ENCODE data around the gene MAEA.

The MAEA gene

GRCh38 chr4:1362046-1362445, 72.4 kb downstream of the MAEA start:
- H3K27ac ChIP-seq (ENCODE audit: low read depth, low read length), result no peak overlapping the region
- H3K79me2 ChIP-seq (ENCODE audit: control insufficient read depth, low read length), result no peaks in the 10 kb centered on the region
- no peaks in the 10 kb centered on the region for H3K4me1 ChIP-seq (ENCODE audit: control insufficient read depth, low read length)
- H3K4me2 ChIP-seq (ENCODE audit: low read length), result no peak overlapping the region
- no peaks in the 10 kb centered on the region for H4K20me1 ChIP-seq (ENCODE audit: control insufficient read depth, insufficient read depth, low read depth, low read length)
- H3K27me3 ChIP-seq (ENCODE audit: control insufficient read depth, low read length), result no peaks in the 10 kb centered on the region
- no peaks in the 10 kb centered on the region for H3K9me3 ChIP-seq (ENCODE audit: control insufficient read depth, insufficient read depth, low read length)
- no peak overlapping the region for H3K4me3 ChIP-seq (ENCODE audit: low read length)
- no peaks in the 10 kb centered on the region for H3F3A ChIP-seq (ENCODE audit: control insufficient read depth, insufficient read depth)
- no peaks in the 10 kb centered on the region for H3K36me3 ChIP-seq (ENCODE audit: control insufficient read depth, low read length)
- no peaks in the 10 kb centered on the region for H3K9me2 ChIP-seq (replicated peaks; ENCODE audit: control insufficient read depth, low read length)
- TF ChIP-seq EZH2phosphoT487 (IDR thresholded peaks at IDR 0.05; ENCODE audit: borderline replicate concordance, low read length) (no peak), CTCF (IDR thresholded peaks at IDR 0.05; ENCODE audit: low read depth, low read length, poor library complexity, severe bottlenecking) (no peak)

- H4K20me1 ChIP-seq (ENCODE audit: control insufficient read depth, insufficient read depth, low read depth, low read length), result no peaks in the 10 kb centered on the region
- H3K36me3 ChIP-seq (ENCODE audit: control insufficient read depth, low read length), result no peaks in the 10 kb centered on the region
- no peaks in the 10 kb centered on the region for H3K27me3 ChIP-seq (ENCODE audit: control insufficient read depth, low read length)
- no peaks in the 10 kb centered on the region for H3K9me3 ChIP-seq (ENCODE audit: control insufficient read depth, insufficient read depth, low read length)
- H3K4me1 ChIP-seq (ENCODE audit: control insufficient read depth, low read length), result no peaks in the 10 kb centered on the region
- TF ChIP-seq CTCF (IDR thresholded peaks at IDR 0.05; ENCODE audit: low read depth, low read length, poor library complexity, severe bottlenecking), result no peak
- no peak for TF ChIP-seq EZH2phosphoT487 (IDR thresholded peaks at IDR 0.05; ENCODE audit: borderline replicate concordance, low read length)
- no peak overlapping the region for H3K4me2 ChIP-seq (ENCODE audit: low read length)
- H3K4me3 ChIP-seq (ENCODE audit: low read length), result no peak overlapping the region
- H3K27ac ChIP-seq (ENCODE audit: low read depth, low read length), result no peak overlapping the region
- H3F3A ChIP-seq (ENCODE audit: control insufficient read depth, insufficient read depth), result no peaks in the 10 kb centered on the region
- no peaks in the 10 kb centered on the region for H3K79me2 ChIP-seq (ENCODE audit: control insufficient read depth, low read length)
- H3K9me2 ChIP-seq (replicated peaks; ENCODE audit: control insufficient read depth, low read length), result no peaks in the 10 kb centered on the region
Measured at GRCh38 chr4:1362521-1362920, 72.8 kb downstream of the MAEA start.

GRCh38 chr4:1363513-1363912, 73.8 kb downstream of the MAEA start:
- Histone ChIP-seq H3K27ac (ENCODE audit: low read depth, low read length) (no peak overlapping the region), H3K9me3 (ENCODE audit: control insufficient read depth, insufficient read depth, low read length) (no peaks in the 10 kb centered on the region), H3K4me1 (ENCODE audit: control insufficient read depth, low read length) (no peaks in the 10 kb centered on the region), H3F3A (ENCODE audit: control insufficient read depth, insufficient read depth) (no peaks in the 10 kb centered on the region), H3K79me2 (ENCODE audit: control insufficient read depth, low read length) (no peaks in the 10 kb centered on the region), H4K20me1 (ENCODE audit: control insufficient read depth, insufficient read depth, low read depth, low read length) (no peaks in the 10 kb centered on the region), H3K27me3 (ENCODE audit: control insufficient read depth, low read length) (no peaks in the 10 kb centered on the region), H3K36me3 (ENCODE audit: control insufficient read depth, low read length) (no peaks in the 10 kb centered on the region), H3K9me2 (replicated peaks; ENCODE audit: control insufficient read depth, low read length) (no peaks in the 10 kb centered on the region), H3K4me3 (ENCODE audit: low read length) (no peak overlapping the region), H3K4me2 (ENCODE audit: low read length) (no peak overlapping the region)
- TF ChIP-seq EZH2phosphoT487 (IDR thresholded peaks at IDR 0.05; ENCODE audit: borderline replicate concordance, low read length), result no peak
- no peak for TF ChIP-seq CTCF (IDR thresholded peaks at IDR 0.05; ENCODE audit: low read depth, low read length, poor library complexity, severe bottlenecking)

DNA sequence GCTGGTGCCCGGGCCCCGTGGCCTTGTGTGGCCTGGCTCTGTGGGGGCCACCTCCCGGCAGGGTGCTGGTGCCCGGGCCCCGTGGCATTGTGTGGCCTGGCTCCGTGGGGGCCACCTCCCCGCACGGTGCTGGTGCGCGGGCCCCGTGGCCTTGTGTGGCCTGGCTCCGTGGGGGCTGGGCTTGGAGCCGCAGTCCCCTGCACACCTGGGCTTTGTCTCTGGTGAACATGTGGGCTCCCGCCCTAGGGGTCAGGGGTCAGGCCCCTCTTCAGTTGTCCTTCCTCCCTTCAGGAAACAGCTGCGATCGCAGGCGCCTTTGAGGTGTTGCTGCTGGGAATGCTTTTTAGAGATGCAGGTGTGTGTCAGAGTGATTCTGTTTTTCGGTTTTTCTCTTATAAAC, 74.5 kb downstream of the MAEA start:
- Histone ChIP-seq H3K27me3 (ENCODE audit: control insufficient read depth, low read length) (no peaks in the 10 kb centered on the region), H3F3A (ENCODE audit: control insufficient read depth, insufficient read depth) (no peaks in the 10 kb centered on the region), H3K27ac (ENCODE audit: low read depth, low read length) (no peak overlapping the region), H3K4me2 (ENCODE audit: low read length) (no peak overlapping the region), H3K36me3 (ENCODE audit: control insufficient read depth, low read length) (no peaks in the 10 kb centered on the region), H3K9me3 (ENCODE audit: control insufficient read depth, insufficient read depth, low read length) (no peaks in the 10 kb centered on the region), H4K20me1 (ENCODE audit: control insufficient read depth, insufficient read depth, low read depth, low read length) (no peaks in the 10 kb centered on the region), H3K79me2 (ENCODE audit: control insufficient read depth, low read length) (no peaks in the 10 kb centered on the region), H3K9me2 (replicated peaks; ENCODE audit: control insufficient read depth, low read length) (no peaks in the 10 kb centered on the region), H3K4me3 (ENCODE audit: low read length) (no peak overlapping the region), H3K4me1 (ENCODE audit: control insufficient read depth, low read length) (no peaks in the 10 kb centered on the region)
- TF ChIP-seq EZH2phosphoT487 (IDR thresholded peaks at IDR 0.05; ENCODE audit: borderline replicate concordance, low read length), result no peak
- TF ChIP-seq CTCF (IDR thresholded peaks at IDR 0.05; ENCODE audit: low read depth, low read length, poor library complexity, severe bottlenecking), result no peak

Data from DOHH2 (cell line).